OCI-LY7 (cell line): Measurements from ENCODE around the gene PLPPR2. TPM values are rescaled to one million over a fixed set of nuclear protein-coding genes. Genes with fewer than 3 reads are reported as not detected.

Experiments used
- BruUV-seq: library from RNA; stranded (reverse); fragments of 400-500 nt; replicated peaks from 2 replicates; lab custom pipeline; 2021; lab: Mats Ljungman, UMichigan
- CTCF ChIA-PET: fragments of 300-600 bp; sonication (Branson Sonifier 250); formaldehyde crosslinking; loops from one replicate; lab custom pipeline; 2022; ENCODE audit warnings: antibody characterized with exemption; ENCODE audit not compliant: unreplicated experiment; lab: Charles Lee
- POLR2A ChIA-PET: fragments of 300-600 bp; sonication (Branson Sonifier 250); formaldehyde crosslinking; loops from one replicate; lab custom pipeline; 2022; ENCODE audit warnings: antibody characterized with exemption; lab: Charles Lee
- DNase-seq: peaks from one replicate; pipeline ENCODE4 v3.0.0-alpha.2; 2015; ENCODE audit warnings: low spot score
- H2AFZ ChIP-seq: fragments of 200-600 bp; sonication (generic), shearing (Covaris generic); 2 replicates; pipeline ENCODE4 v1.6.1; 2014; ENCODE audit warnings: mild to moderate bottlenecking, antibody characterized with exemption, low read length, moderate library complexity
- H3K27ac ChIP-seq: fragments of 200-600 bp; sonication (generic); 2 replicates; pipeline ENCODE4 v1.5.1; 2014; ENCODE audit warnings: mixed run types, low read depth, mild to moderate bottlenecking, moderate library complexity, low read length, inconsistent platforms; ENCODE audit not compliant: poor library complexity, severe bottlenecking
- H3K36me3 ChIP-seq: fragments of 200-600 bp; sonication (generic); 2 replicates; pipeline ENCODE4 v1.6.1; 2014; ENCODE audit warnings: mild to moderate bottlenecking, antibody characterized with exemption, low read length, moderate library complexity, mixed read lengths; ENCODE audit not compliant: insufficient read depth
- H3K4me1 ChIP-seq: fragments of 200-600 bp; sonication (generic); 2 replicates; pipeline ENCODE4 v1.5.1; 2014; ENCODE audit warnings: mild to moderate bottlenecking, low read length; ENCODE audit not compliant: insufficient read depth, poor library complexity, severe bottlenecking
- H3K4me2 ChIP-seq: fragments of 200-600 bp; sonication (generic); 2 replicates; pipeline ENCODE4 v1.6.1; 2014; ENCODE audit warnings: mild to moderate bottlenecking, low read length
- H3K4me3 ChIP-seq: fragments of 200-600 bp; sonication (generic); 2 replicates; pipeline ENCODE4 v1.5.1; 2014; ENCODE audit warnings: mild to moderate bottlenecking, low read depth, low read length; ENCODE audit not compliant: poor library complexity, severe bottlenecking
- H3K79me2 ChIP-seq: fragments of 200-600 bp; sonication (generic); 2 replicates; pipeline ENCODE4 v1.6.1; 2016; ENCODE audit warnings: low read depth, mild to moderate bottlenecking, low read length, moderate library complexity, mixed read lengths; ENCODE audit not compliant: insufficient read depth
- H3K9me2 ChIP-seq: fragments of 200-600 bp; sonication (generic); 2 replicates; pipeline ENCODE4 v1.6.1; 2016; ENCODE audit warnings: mild to moderate bottlenecking, low read length, mixed read lengths; ENCODE audit not compliant: insufficient read depth
- H3K9me3 ChIP-seq: fragments of 200-600 bp; sonication (generic); 2 replicates; pipeline ENCODE4 v1.6.1; 2014; ENCODE audit warnings: mild to moderate bottlenecking, mixed run types, low read length, mixed read lengths
- H4K20me1 ChIP-seq: fragments of 200-600 bp; sonication (generic); 2 replicates; pipeline ENCODE4 v1.6.1; 2014; ENCODE audit warnings: mild to moderate bottlenecking, antibody characterized with exemption, low read length, moderate library complexity, mixed read lengths; ENCODE audit not compliant: insufficient read depth
- CTCF ChIP-seq: fragments of 200-600 bp; sonication (generic); conservative IDR thresholded peaks from 2 replicates; pipeline ENCODE4 v1.5.1; 2014; ENCODE audit warnings: mild to moderate bottlenecking, antibody characterized with exemption, low read length, moderate library complexity, mixed read lengths
- EZH2phosphoT487 ChIP-seq: fragments of 200-600 bp; sonication (generic); IDR thresholded peaks from 2 replicates; pipeline ENCODE4 v1.6.1; 2018; ENCODE audit warnings: low read depth, borderline replicate concordance, mild to moderate bottlenecking, mixed run types, antibody characterized with exemption, low read length, moderate library complexity, mixed read lengths
- intact Hi-C: fragments of 100-400 bp; cut with micrococcal nuclease; formaldehyde crosslinking; loops from one replicate; pipeline ENCODE4 v1.10.0; 2022; ENCODE audit not compliant: unreplicated experiment
- total RNA-seq, 2 experiments: library from RNA; depleted of rRNA in 1 of 2; stranded (reverse); fragments of >200 nt in 1 of 2; shearing (Covaris generic) in 1 of 2; gene quantifications; 2 replicates each; pipeline ENCODE4 v1.2.3, GENCODE V29; 2014 to 2022

Gene PLPPR2
- total RNA-seq, 2 experiments from 2014 or later: 0.88 to 3.6 TPM

GRCh38 chr19:11383706-11384048, 28.4 kb downstream of the PLPPR2 start:
- TF ChIP-seq EZH2phosphoT487 (no peak), CTCF (no peak)
- Histone ChIP-seq H4K20me1 (no peaks in the 10 kb centered on the region), H3K36me3 (no peaks in the 10 kb centered on the region), H3K4me2 (peak overlapping the region; percentile 69), H3K9me2 (no peaks in the 10 kb centered on the region), H3K4me3 (peak overlapping the region; percentile 47), H3K9me3 (no peaks in the 10 kb centered on the region), H3K79me2 (peaks cover 9% of the 10 kb centered on the region; the same call in 1 of the 2 replicates), H3K27ac (no peak overlapping the region), H3K4me1 (peaks cover 49% of the 10 kb centered on the region), H2AFZ (peak overlapping the region; percentile 43; the same call in 1 of the 2 replicates)
- ChIA-PET CTCF (no interaction called here), POLR2A (interaction anchor here (2.2 kb wide), 1 partner anchor 99 kb away, joined by 7 read pairs; no protein-coding TSS in a partner anchor)
- BruUV-seq: no TSS peak
- DNase-seq: no peak
- intact Hi-C loops: no loop called here

GRCh38 chr19:11384778-11385129, 29.5 kb downstream of the PLPPR2 start:
- no peak for TF ChIP-seq CTCF
- no peak for TF ChIP-seq EZH2phosphoT487
- no peaks in the 10 kb centered on the region for H3K36me3 ChIP-seq
- POLR2A ChIA-PET: interaction anchor here (0.6 to 2.2 kb wide), 3 partner anchors 85 to 1347 kb away, joined by 3 to 7 read pairs (median 4); no protein-coding TSS in a partner anchor
- H3K4me2 ChIP-seq: no peak overlapping the region
- H4K20me1 ChIP-seq: no peaks in the 10 kb centered on the region
- CTCF ChIA-PET: no interaction called here
- peaks cover 49% of the 10 kb centered on the region for H3K4me1 ChIP-seq
- no peak overlapping the region for H3K4me3 ChIP-seq
- no peaks in the 10 kb centered on the region for H3K9me3 ChIP-seq
- no peak overlapping the region for H3K27ac ChIP-seq
- no peaks in the 10 kb centered on the region for H3K9me2 ChIP-seq
- BruUV-seq: no TSS peak
- H3K79me2 ChIP-seq: peaks cover 5% of the 10 kb centered on the region; the same call in 1 of the 2 replicates
- no peak overlapping the region for H2AFZ ChIP-seq
- intact Hi-C loops: no loop called here
- DNase-seq: no peak

GRCh38 chr19:11387162-11388034, 32.2 kb downstream of the PLPPR2 start:
- BruUV-seq: no TSS peak
- peak overlapping the region; percentile 23 for H3K4me3 ChIP-seq
- H2AFZ ChIP-seq: peak overlapping the region; percentile 91
- peak; percentile 65 for DNase-seq
- H3K9me3 ChIP-seq: no peaks in the 10 kb centered on the region
- H3K4me2 ChIP-seq: peak overlapping the region; percentile 66
- intact Hi-C loops: no loop called here
- H3K79me2 ChIP-seq: no peaks in the 10 kb centered on the region
- peaks cover 34% of the 10 kb centered on the region for H3K4me1 ChIP-seq
- peak overlapping the region; percentile 56 for H3K27ac ChIP-seq
- TF ChIP-seq EZH2phosphoT487: no peak
- TF ChIP-seq CTCF: no peak
- no peaks in the 10 kb centered on the region for H4K20me1 ChIP-seq
- no peaks in the 10 kb centered on the region for H3K36me3 ChIP-seq
- ChIA-PET POLR2A (interaction anchor here (0.6 to 1.3 kb wide), 2 partner anchors 13 to 27 kb away, joined by 3 to 4 read pairs; partner anchors contain the start of gene SWSAP1), CTCF (no interaction called here)
- H3K9me2 ChIP-seq: no peaks in the 10 kb centered on the region
